GM21423 (cell line): ENCODE data around the gene IGFBP5.

Experiments used
- ATAC-seq: cut with Tn5 transposase; IDR thresholded peaks from one replicate; pipeline ENCODE4 v1.9.1; 2021; ENCODE audit warnings: mild to moderate bottlenecking, moderate library complexity; ENCODE audit not compliant: unreplicated experiment

The IGFBP5 gene

DNA sequence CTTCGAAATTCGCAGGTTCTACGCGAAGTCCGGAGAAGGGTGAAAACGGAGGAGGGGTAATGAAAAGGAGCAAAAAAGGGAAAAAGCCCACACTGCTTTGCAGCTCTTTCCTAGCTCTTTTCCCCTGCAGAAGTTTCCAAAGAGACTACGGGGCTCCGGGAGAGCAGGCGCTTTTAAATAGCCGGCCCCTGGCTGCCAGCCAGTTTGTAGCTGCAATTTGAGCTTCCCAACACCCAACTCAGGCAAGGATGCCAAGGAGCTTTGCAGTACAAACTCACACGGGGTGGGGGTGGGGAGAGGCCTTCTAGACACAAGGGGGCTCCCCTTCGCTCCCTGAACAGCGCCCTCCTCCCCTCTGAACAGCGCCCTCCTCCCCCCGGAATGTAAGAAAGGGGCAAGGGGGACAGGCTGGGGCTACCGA lies at the start of gene IGFBP5:
Gene IGFBP5, minus strand, starts transcription at position 149 of the 421 bp plus-strand sequence. CDS start 774 bp downstream, outside the sequence.
- no peak for ATAC-seq

DNA sequence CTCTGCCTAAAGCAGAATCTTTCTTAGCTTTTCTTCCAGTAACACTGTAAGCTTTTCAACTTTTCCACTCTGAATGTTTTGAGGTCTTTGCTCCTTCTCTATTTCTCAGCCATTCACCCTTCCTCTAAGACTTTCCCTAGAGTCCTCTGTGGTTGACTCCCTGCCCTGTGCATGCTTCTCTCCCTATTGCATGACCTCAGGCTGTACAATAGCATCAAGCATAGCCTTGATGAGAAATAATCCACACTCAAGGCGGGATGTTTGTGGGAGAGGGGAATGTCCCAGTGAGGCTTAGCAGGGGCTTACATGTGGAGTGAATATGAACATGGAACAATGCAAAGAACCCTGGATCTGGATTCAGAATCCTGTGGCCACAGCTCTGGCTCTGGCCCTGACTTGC lies 48.4 kb upstream of the IGFBP5 start:
- ATAC-seq: no peak

- no peak for ATAC-seq
Measured at GRCh38 chr2:216742411-216742810, 47.1 kb upstream of the IGFBP5 start.

DNA sequence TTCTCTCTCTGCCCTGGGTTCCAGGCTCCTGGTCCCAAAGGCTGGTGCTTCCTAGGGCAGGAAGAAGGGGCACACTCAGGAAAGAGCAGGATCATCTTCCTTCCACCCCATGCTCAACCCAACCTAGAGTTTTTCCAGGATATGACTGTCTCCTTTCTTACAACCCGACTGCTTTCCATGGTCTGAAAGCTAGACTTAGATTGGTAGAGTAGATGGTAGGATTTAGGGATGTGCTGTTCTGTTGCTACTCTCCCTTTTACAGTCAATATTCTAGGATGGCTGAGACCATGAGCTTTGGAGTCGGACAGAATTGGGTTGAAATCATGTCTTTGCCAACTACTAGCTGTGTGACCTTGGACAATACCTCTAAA lies 45.9 kb upstream of the IGFBP5 start:
- no peak for ATAC-seq

DNA sequence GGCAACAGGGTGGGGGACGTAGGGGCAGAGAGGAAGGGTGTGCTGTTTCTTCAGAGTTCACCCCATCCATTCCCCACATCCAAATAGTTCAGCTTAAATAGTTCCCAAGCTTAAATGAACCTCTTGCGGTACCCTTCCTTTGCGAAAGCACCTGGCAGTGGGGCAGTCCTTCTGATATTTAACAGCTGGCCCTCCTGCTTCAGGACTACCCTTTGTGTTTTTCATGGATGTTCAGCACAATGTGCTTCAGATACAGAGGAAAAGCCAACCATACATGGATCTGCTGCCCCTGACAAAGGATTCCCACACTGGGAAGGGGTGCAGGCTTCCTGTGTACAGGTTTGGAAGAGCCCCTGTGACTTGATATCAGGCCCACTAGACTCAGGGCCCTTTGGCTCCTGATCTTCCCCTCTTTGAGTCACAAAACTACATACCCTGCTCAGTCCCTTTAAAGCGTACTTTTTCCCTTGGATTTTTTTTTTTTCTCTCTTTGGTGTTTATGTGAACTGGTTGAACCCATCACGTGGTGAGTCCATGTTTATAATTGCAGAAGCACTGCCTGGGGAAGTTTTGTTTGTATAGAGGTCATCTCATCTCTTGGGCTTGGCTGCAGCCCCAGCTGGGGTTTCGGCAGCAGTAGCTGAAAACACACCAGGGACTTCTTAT lies 45.3 kb upstream of the IGFBP5 start:
- ATAC-seq: no peak

DNA sequence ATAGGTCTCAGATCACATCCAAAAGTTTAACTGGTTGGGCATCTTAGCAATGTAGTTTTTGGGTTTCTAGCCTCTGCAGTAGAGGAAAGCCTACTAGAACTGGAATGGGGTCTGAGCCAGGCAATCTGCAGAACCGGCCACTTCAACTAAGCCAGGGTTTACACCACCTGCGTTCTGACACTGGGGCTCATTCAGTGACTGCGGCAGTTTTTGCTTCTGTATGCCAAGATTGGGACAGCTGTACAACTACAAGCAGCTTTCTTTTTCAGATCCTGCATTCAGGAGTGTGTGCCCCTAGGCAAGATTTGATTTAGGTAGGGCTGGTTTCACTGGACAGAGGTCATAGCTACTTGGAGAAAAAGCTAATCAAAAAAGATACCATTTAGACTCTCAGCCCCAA lies 43.7 kb upstream of the IGFBP5 start:
- no peak for ATAC-seq

- no peak for ATAC-seq
Measured at GRCh38 chr2:216737676-216738075, 42.3 kb upstream of the IGFBP5 start.

DNA sequence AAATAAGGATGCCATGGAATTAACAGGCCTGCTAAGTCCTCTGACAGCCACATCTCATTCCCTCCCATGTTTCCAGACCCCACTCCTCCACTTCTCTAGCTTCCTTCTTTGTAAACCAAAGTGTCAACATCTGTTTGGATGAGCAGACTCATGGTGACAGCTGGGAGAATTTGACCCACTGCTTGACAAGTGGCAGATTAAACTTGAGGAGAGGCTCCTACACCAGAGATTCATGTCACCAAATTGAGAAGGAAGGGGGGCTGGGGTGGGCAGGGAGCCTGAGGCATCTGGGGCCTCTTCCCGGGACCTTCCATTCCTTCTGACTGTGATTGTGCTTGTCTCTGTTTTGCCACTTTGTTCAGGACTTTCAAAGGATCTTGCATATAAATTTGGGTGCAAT lies 41.0 kb upstream of the IGFBP5 start:
- no peak for ATAC-seq

- no peak for ATAC-seq
Measured at GRCh38 chr2:216735668-216736067, 40.3 kb upstream of the IGFBP5 start.

GRCh38 chr2:216735086-216735485 lies 39.7 kb upstream of the IGFBP5 start:
- no peak for ATAC-seq

- no peak for ATAC-seq
Measured at GRCh38 chr2:216733046-216733445, 37.7 kb upstream of the IGFBP5 start.

DNA sequence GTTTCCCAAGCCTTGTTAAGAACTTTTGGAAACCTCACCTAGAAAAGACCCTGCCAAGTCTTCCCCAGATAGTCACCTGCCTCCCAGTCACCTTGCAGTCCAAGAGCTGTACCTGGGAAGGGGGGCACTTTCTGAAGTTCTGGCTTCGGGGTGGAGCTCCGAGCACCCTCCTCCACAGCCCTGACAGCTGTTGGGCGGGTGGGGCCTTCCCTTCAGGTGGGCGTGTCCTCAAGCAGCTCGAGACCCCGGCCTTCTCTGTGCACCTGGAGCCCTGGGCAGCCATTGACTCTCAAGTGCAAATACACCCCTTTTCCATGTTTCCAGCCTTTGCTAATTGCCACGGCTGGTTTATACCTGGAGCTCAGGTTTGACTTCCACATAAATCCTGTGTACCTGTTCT lies 37.0 kb upstream of the IGFBP5 start:
- ATAC-seq: no peak

GRCh38 chr2:216731465-216731864 lies 36.1 kb upstream of the IGFBP5 start:
- no peak for ATAC-seq

- no peak for ATAC-seq
Measured at GRCh38 chr2:216730871-216731270, 35.5 kb upstream of the IGFBP5 start.

GRCh38 chr2:216727346-216728122 lies 32.2 kb upstream of the IGFBP5 start:
- ATAC-seq: no peak

DNA sequence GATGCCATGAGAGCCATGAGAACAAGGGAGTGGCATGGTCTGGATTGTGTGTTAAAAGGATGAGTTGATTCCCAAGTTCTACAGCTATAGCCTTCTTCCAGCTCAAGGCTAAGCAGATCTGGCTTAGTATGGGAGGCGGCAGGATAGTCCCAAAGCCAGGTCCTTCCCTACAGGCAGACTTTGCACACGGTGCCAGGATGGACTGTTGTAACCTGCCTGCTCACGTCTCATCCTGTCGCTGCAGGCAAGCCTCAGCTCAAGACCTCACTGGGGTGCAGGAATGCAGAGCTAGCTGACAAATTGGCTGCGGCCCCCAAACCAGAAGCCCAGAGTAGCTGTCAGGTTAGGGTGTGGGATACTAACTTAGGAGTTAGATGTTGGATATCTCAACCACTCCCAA lies 28.8 kb upstream of the IGFBP5 start:
- ATAC-seq: no peak

DNA sequence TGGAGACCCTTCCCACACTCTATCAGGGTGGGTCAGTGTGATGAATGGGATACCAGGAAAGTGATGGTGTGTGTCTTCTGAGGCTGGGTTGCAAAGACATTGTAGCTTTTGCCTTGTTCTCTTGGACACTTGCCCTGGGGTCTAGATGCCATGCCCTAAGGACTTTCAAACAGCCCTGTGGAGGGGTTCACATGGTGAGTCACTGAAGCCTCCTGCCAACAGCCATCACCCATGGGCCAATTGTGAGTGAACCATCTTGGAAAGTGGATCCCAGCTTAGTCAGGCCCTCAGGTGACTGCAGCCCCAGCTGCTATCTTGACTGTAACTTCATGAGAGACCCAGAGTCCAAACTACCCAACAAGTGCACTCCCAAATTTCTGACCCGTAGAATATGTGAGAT lies 25.8 kb upstream of the IGFBP5 start:
- no peak for ATAC-seq

DNA sequence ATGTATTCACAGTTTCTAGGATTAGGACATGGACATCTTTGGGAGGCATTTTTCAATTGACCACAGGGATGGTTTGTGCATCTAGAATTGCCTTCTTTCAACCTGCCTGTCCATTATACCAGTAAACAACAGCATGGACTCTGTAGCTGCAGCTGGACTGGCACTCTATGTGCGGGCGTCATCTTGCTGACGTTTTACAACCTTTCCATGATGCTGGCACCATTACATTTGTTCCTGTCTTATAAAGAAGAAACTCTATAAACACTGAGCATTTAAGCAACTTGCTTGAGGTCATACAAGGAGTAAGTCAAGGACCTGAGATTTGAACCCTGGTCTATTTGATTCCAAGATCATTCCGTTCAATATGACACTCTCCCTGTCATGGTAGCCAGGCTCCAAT lies 25.4 kb upstream of the IGFBP5 start:
- no peak for ATAC-seq

- no peak for ATAC-seq
Measured at GRCh38 chr2:216717907-216718615, 22.7 kb upstream of the IGFBP5 start.

- ATAC-seq: no peak
Measured at GRCh38 chr2:216717491-216717901, 22.1 kb upstream of the IGFBP5 start.

GRCh38 chr2:216716109-216716508 lies 20.8 kb upstream of the IGFBP5 start:
- no peak for ATAC-seq

DNA sequence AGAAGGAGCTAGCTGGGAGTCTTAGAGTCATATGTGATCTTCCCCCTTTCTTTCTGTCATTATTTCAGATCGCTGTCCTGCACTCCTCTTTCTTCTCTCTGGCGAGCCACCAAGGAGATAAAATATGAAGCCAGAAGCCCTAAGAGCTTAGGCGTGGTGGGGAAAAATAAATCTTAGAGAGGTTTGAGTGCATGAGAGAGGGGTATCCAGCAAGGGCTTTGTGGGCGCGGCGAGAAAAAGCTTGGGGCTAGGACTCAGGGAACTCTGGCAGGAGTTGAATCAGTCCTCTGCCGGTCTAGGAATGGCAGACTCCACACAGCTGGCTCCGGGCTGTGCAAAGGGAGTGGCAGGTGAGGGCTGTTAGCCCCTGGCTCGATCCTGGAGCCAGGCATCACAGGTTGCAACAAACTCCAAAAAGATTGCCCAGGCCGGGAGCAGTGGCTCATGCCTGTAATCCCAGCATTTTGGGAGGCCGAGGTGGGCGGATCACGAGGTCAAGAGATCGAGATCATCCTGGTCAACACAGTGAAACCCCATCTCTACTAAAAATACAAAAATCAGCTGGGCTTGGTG lies 20.1 kb upstream of the IGFBP5 start:
- no peak for ATAC-seq
